Choroid plexus epithelial cell (primary cell): ENCODE data around the gene FARP1.

Experiments
- DNase-seq: peaks from one replicate; pipeline ENCODE4 v3.0.0-alpha.2; 2010; ENCODE audit warnings: low read depth
- H3K4me3 ChIP-seq: 2 replicates; pipeline ENCODE4 v1.5.1; 2011; ENCODE audit warnings: low read depth, mild to moderate bottlenecking, control low read depth, low read length, moderate library complexity
- TF ChIP-seq, protein P1 (sequence below): conservative IDR thresholded peaks from 2 replicates; pipeline ENCODE4 v1.5.1; 2011; ENCODE audit warnings: low read depth, mild to moderate bottlenecking, control low read depth, inconsistent platforms, low read length, moderate library complexity

FARP1 gene

DNA sequence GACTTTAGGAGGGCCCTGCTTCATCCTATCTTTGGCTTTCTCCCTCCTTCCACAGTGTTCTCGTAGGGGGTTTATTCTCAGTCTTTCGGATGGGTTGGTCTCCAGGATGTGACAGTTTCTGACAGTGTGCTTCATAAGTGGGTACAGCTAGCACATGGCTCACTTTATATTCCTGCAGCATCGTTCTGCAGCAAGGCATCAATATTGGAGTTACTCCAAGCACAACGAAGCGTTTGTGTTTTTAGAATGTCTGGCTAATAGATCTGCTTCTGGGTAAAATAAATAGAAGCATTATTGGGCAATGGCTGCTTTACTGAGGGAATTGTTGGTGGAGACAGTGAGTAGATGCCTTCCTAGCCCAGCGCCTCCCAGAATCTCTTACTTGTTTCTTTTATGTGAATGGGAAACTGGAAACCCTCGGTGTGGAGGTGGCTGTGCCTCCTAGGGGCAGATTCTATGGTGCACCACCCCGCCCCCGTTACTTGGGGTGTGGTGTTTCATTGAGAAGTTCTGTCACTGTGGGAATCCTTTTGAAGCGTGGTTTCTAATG, 2.0 kb downstream of the FARP1 start:
- H3K4me3 ChIP-seq, result peak overlapping the region; percentile 65
- TF ChIP-seq, protein P1, sequence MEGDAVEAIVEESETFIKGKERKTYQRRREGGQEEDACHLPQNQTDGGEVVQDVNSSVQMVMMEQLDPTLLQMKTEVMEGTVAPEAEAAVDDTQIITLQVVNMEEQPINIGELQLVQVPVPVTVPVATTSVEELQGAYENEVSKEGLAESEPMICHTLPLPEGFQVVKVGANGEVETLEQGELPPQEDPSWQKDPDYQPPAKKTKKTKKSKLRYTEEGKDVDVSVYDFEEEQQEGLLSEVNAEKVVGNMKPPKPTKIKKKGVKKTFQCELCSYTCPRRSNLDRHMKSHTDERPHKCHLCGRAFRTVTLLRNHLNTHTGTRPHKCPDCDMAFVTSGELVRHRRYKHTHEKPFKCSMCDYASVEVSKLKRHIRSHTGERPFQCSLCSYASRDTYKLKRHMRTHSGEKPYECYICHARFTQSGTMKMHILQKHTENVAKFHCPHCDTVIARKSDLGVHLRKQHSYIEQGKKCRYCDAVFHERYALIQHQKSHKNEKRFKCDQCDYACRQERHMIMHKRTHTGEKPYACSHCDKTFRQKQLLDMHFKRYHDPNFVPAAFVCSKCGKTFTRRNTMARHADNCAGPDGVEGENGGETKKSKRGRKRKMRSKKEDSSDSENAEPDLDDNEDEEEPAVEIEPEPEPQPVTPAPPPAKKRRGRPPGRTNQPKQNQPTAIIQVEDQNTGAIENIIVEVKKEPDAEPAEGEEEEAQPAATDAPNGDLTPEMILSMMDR, result peak; percentile 44
- DNase-seq, result peak; percentile 63

DNA sequence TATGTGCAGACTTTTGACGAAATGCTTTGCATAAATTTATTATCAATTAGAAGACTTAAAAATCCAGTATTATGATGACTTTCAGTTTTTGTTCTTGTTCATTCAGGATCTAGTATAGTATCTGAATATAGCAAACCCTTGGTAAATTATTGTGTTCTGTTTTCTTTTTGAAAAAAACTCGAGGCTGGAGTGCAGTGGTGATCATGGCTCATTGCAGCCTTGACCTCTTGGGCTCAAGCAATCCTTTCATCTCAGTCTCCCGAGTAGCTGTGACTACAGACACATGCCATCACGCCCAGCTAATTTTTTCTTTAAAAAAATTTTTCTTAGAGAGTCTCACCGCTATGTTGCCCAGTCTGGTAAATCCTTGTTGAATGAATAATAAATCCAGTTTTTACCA, 4.6 kb downstream of the FARP1 start:
- no peak overlapping the region for H3K4me3 ChIP-seq
- DNase-seq, result peak; percentile 19
- TF ChIP-seq, protein P1, result peak; percentile 20

DNA sequence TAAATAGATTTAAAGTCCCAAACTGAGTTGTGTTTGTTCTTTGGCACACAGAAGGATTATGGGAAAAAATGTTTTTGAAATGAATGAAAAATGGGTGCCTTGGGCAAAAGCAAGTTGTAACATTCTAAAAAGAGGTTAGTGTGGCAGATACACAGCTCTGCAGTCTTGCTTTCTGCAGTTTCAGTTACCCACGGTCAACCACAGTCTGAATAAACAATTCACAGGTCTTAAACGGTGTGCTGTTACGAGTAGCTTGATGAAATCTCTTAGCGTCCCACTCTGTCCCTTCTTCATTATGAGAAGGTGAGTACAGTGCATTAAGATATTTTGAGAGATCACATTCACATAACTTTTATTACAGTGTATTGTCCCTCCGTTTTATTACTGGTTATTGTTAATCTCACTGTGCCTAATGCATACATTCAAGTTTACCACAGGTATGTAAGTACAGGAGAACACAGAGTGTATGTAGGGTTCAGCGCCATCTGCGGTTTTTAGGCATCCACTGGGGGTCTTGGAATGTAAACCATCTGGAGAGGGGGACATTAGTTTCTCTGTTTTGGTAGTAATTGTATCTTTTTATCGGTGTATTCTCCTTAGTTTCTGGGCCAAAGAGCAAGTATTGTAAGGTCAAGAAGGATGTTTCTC, 8.1 kb downstream of the FARP1 start:
- no peak overlapping the region for H3K4me3 ChIP-seq
- DNase-seq, result no peak
- TF ChIP-seq, protein P1, result no peak

DNA sequence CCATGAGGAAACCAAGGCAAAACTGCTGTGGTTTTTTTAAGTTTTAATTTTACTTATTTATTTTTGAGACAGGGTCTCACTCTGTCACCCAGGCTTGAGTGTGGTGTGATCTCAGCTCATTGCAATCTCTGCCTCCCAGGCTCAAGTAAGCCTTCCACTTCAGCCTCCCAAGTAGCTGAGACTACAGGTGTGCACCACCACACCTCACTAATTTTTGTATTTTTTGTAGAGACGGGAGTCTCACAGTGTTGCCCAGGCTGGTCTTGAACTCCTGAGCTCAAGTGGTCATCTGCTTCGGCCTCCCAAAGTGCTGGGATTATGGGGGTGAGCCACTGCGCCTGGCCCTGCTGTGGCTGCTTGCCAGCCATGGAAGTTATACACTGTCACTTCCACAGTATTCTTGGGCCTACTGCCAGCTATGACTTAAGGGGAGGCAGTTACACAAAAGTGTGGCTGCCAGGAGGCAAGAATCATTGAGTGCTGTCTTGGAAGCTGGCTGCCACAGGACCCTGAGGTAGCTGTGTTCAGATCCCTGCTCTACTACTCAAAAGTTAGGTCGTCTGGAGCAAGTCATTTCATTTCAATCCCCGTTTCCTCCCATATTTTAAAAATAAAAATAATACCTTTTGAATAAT, 12.7 kb downstream of the FARP1 start:
- H3K4me3 ChIP-seq, result no peak overlapping the region
- TF ChIP-seq, protein P1, result no peak
- DNase-seq, result peak; percentile 72

DNA sequence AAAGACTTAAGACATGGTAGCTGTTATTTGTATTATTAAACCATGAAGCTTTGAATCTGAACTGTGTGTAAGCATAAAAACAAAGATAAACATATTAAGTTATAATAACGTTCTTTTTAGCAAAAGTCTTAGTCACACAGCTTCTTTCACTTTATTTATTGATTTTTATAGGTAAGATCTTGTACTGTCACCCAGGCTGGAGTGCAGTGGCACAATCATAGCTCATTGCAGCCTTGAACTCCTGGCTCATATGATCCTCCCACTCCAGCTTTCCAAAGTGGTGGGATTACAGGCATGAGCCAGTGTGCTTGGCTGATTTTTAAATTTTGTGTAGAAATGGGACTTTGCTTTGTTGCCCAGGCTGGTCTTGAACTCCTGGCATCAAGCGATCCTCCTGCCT, 13.4 kb downstream of the FARP1 start:
- no peak for DNase-seq
- no peak overlapping the region for H3K4me3 ChIP-seq

DNA sequence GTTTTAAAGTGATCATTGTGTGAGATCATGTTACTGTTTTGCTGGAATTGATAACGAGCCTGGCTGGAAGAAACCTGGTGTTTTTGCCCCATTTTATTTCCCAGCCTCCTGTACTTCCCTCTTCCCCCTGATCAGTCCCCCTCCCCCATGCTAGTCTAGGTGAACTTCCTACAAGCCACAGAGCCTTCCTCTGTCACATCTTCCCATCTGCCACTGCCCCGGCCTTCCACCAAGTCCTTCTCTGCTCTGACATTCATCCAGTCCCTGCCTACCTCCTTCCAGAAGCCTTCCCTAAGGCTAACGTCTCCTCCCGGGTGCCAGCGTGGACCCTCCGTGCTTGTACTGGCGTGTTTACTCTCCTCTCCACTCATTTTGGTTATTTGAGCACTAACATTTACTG, 14.3 kb downstream of the FARP1 start:
- TF ChIP-seq, protein P1, result no peak
- H3K4me3 ChIP-seq, result no peak overlapping the region
- DNase-seq, result no peak

More for the DNA sequence above, 13.4 kb downstream of the FARP1 start:
- TF ChIP-seq, protein P1, result no peak
